OCI-LY3 (cell line): ENCODE results near the gene ZNF627.

Source experiments
- EZH2phosphoT487 ChIP-seq: fragments of 200-600 bp; shearing (Covaris generic); IDR thresholded peaks from 2 replicates; pipeline ENCODE4 v1.6.1; 2018; ENCODE audit warnings: antibody characterized with exemption, mixed run types, low read depth
- TF ChIP-seq, protein P1 (sequence below): fragments of 200-600, 300-600 bp; sonication (generic); IDR thresholded peaks from 2 replicates; pipeline ENCODE4 v1.5.1; 2014; ENCODE audit warnings: antibody characterized with exemption, low read length, low read depth

DNA sequence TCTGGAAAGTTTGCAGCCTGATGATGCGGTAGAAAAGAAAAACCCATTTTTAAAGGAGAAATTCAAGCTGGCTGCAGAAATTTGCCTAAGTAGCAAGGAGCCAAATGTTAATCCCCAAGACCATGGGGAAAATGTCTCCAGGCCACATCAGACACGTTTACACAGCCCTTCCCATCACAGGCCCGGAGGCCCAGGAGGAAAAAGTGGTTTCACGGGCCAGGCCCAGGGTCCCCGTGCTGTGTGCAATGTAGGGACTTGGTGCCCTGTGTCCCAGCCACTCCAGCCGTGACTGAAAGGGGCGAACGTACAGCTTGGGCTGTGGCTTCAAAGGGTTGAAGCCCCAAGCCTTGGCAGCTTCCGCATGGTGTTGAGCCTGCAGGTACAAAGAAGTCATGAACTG is 35.9 kb downstream of the ZNF627 start:
- TF ChIP-seq, protein P1, sequence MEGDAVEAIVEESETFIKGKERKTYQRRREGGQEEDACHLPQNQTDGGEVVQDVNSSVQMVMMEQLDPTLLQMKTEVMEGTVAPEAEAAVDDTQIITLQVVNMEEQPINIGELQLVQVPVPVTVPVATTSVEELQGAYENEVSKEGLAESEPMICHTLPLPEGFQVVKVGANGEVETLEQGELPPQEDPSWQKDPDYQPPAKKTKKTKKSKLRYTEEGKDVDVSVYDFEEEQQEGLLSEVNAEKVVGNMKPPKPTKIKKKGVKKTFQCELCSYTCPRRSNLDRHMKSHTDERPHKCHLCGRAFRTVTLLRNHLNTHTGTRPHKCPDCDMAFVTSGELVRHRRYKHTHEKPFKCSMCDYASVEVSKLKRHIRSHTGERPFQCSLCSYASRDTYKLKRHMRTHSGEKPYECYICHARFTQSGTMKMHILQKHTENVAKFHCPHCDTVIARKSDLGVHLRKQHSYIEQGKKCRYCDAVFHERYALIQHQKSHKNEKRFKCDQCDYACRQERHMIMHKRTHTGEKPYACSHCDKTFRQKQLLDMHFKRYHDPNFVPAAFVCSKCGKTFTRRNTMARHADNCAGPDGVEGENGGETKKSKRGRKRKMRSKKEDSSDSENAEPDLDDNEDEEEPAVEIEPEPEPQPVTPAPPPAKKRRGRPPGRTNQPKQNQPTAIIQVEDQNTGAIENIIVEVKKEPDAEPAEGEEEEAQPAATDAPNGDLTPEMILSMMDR, result no peak
- no peak for TF ChIP-seq EZH2phosphoT487
